GM21367 (cell line): ENCODE measurements around the gene KCNN3.

Experiments
- ATAC-seq: cut with Tn5 transposase; IDR thresholded peaks from one replicate; pipeline ENCODE4 v1.9.1; 2021; ENCODE audit not compliant: unreplicated experiment

KCNN3 gene

GRCh38 chr1:154750681-154751665 is 119.1 kb downstream of the KCNN3 start:
- no peak for ATAC-seq

GRCh38 chr1:154749078-154749760 is 120.9 kb downstream of the KCNN3 start:
- ATAC-seq, result no peak

GRCh38 chr1:154748405-154748775 is 121.7 kb downstream of the KCNN3 start:
- no peak for ATAC-seq

GRCh38 chr1:154747740-154748404 is 122.2 kb downstream of the KCNN3 start:
- peak; percentile 69 for ATAC-seq

GRCh38 chr1:154747380-154747739 is 122.7 kb downstream of the KCNN3 start:
- ATAC-seq, result no peak

- ATAC-seq, result no peak
Measured at GRCh38 chr1:154746622-154747299, 123.3 kb downstream of the KCNN3 start.

GRCh38 chr1:154745750-154746425 is 124.2 kb downstream of the KCNN3 start:
- no peak for ATAC-seq

- ATAC-seq, result no peak
Measured at GRCh38 chr1:154745286-154745731, 124.8 kb downstream of the KCNN3 start.

- no peak for ATAC-seq
Measured at GRCh38 chr1:154744352-154745035, 125.6 kb downstream of the KCNN3 start.

- ATAC-seq, result no peak
Measured at GRCh38 chr1:154743526-154744036, 126.5 kb downstream of the KCNN3 start.

GRCh38 chr1:154742606-154743005 is 127.5 kb downstream of the KCNN3 start:
- no peak for ATAC-seq

- no peak for ATAC-seq
Measured at GRCh38 chr1:154741741-154742495, 128.2 kb downstream of the KCNN3 start.

GRCh38 chr1:154741327-154741726 is 128.8 kb downstream of the KCNN3 start:
- ATAC-seq, result no peak

- no peak for ATAC-seq
Measured at GRCh38 chr1:154739654-154740053, 130.4 kb downstream of the KCNN3 start.

GRCh38 chr1:154736841-154737240 is 133.2 kb downstream of the KCNN3 start:
- no peak for ATAC-seq

- ATAC-seq, result no peak
Measured at GRCh38 chr1:154735804-154736168, 134.3 kb downstream of the KCNN3 start.

GRCh38 chr1:154735061-154735803 is 134.8 kb downstream of the KCNN3 start:
- ATAC-seq, result no peak

- ATAC-seq, result no peak
Measured at GRCh38 chr1:154733621-154734020, 136.5 kb downstream of the KCNN3 start.
